Endothelial cell (in vitro differentiated cells): ENCODE results near the gene UTF1. TPM values are rescaled to one million over a fixed set of nuclear protein-coding genes. Genes with fewer than 3 reads are reported as not detected.

Experiments used
- DNase-seq: peaks from one replicate; pipeline ENCODE4 v3.0.0; 2021; ENCODE audit warnings: low spot score
- H3K27ac Mint-ChIP-seq: one replicate; pipeline ENCODE4 v1.8.0; 2021; ENCODE audit warnings: mixed read lengths, inconsistent platforms; ENCODE audit not compliant: unreplicated experiment
- H3K27me3 Mint-ChIP-seq: one replicate; pipeline ENCODE4 v1.8.0; 2021; ENCODE audit warnings: mild to moderate bottlenecking, moderate library complexity, mixed read lengths, inconsistent platforms; ENCODE audit not compliant: unreplicated experiment
- H3K36me3 Mint-ChIP-seq: one replicate; pipeline ENCODE4 v1.8.0; 2021; ENCODE audit warnings: mild to moderate bottlenecking, low read depth, mixed read lengths, inconsistent platforms; ENCODE audit not compliant: unreplicated experiment
- H3K4me1 Mint-ChIP-seq: one replicate; pipeline ENCODE4 v1.8.0; 2021; ENCODE audit warnings: mild to moderate bottlenecking, mixed read lengths, inconsistent platforms; ENCODE audit not compliant: unreplicated experiment
- H3K4me3 Mint-ChIP-seq: one replicate; pipeline ENCODE4 v1.8.0; 2021; ENCODE audit warnings: mild to moderate bottlenecking, mixed read lengths, inconsistent platforms; ENCODE audit not compliant: unreplicated experiment
- H3K9me3 Mint-ChIP-seq: one replicate; pipeline ENCODE4 v1.8.0; 2021; ENCODE audit warnings: mixed read lengths, inconsistent platforms; ENCODE audit not compliant: unreplicated experiment
- total RNA-seq: library from RNA; stranded (reverse); fragmentation: NEBNext Ultra II Directional; extraction: Animal tissue kit (Norgen Biotek cat#: 25700); gene quantifications from one replicate; pipeline ENCODE4 v1.2.1, GENCODE V29; 2021; ENCODE audit not compliant: unreplicated experiment
- TF ChIP-seq, protein P1 (sequence below): fragments of 200-600 bp; sonication (generic); IDR thresholded peaks from one replicate; pipeline ENCODE4 v1.5.0; 2021; ENCODE audit warnings: antibody characterized with exemption; ENCODE audit not compliant: unreplicated experiment

UTF1 gene
- total RNA-seq, 1 donor from 2014 or later = 0.38 TPM

DNA sequence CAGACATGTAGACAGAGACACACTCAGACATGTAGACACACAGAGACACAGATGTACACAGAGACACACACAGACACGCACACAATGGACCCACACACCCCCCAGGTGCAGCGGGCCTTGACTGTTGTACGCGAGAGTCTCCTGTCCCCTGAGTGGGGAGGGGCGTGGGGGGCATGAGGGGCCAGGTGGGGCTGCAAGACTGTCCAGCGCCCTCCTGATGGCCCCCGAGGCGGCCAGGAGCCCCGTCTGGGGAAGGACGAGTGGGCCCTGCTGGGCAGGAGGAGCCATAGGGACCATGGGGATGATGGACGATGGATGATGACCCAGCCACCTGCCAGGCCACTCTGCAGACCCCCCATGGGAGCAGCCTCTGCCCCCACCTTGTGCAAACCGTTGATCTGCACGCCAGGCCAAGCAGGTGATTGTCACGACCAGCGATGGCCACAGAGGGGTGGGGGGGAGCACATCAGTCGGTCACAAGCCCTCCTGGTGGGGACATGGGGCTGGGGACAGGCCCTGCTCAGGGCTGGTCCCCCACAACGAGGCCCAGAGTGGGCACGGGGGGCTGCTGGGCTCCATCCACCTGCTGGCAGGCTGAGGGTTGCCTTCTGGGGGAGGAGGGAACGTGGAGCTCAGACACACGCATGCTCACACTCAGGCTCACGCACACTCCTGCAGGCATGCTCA, 19.2 kb downstream of the UTF1 start:
- Mint-ChIP-seq H3K27ac (no peak overlapping the region), H3K36me3 (no peaks in the 10 kb centered on the region), H3K4me1 (no peaks in the 10 kb centered on the region), H3K27me3 (peaks cover 18% of the 10 kb centered on the region), H3K9me3 (no peaks in the 10 kb centered on the region), H3K4me3 (no peak overlapping the region)
- DNase-seq = no peak
- TF ChIP-seq, protein P1, sequence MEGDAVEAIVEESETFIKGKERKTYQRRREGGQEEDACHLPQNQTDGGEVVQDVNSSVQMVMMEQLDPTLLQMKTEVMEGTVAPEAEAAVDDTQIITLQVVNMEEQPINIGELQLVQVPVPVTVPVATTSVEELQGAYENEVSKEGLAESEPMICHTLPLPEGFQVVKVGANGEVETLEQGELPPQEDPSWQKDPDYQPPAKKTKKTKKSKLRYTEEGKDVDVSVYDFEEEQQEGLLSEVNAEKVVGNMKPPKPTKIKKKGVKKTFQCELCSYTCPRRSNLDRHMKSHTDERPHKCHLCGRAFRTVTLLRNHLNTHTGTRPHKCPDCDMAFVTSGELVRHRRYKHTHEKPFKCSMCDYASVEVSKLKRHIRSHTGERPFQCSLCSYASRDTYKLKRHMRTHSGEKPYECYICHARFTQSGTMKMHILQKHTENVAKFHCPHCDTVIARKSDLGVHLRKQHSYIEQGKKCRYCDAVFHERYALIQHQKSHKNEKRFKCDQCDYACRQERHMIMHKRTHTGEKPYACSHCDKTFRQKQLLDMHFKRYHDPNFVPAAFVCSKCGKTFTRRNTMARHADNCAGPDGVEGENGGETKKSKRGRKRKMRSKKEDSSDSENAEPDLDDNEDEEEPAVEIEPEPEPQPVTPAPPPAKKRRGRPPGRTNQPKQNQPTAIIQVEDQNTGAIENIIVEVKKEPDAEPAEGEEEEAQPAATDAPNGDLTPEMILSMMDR = no peak

DNA sequence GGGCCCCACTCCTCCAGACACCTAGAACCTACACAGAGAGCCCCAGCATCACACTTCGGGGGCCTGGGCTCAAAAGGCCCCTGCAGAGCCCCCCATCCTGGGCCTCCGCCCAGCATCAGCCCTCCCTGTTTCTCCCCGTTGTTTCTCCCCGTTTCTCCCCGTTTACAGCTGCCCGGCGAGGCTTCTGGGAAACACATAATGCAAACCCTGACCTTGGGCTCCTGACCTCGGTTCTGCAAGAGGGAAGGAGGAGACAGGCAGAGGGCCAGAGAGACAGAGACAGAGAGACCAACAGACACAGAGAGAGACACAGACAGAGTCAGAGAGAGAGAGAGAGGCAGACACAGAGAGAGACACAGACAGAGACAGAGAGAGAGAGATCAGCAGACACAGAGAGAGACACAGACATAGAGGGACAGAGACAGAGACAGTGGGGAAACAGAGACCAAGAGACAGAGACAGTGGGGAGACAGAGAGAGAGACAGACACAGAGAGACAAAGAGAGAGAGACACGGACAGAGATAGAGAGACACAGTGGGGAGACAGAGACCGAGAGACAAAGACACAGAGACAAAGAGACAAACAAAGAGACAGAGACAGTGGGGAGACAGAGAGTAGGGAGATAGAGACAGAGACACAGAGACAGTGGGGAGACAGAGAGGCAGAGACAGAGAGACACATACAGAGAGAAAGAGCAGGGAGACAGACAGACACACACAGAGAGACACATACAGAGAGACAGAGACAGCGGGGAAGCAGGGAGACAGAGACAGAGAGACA, 20.1 kb downstream of the UTF1 start:
- Mint-ChIP-seq H3K36me3 (no peaks in the 10 kb centered on the region), H3K9me3 (no peaks in the 10 kb centered on the region), H3K4me3 (no peak overlapping the region), H3K27me3 (peaks cover 17% of the 10 kb centered on the region), H3K4me1 (no peaks in the 10 kb centered on the region), H3K27ac (no peak overlapping the region)
- DNase-seq = no peak
- TF ChIP-seq, protein P1 = no peak

DNA sequence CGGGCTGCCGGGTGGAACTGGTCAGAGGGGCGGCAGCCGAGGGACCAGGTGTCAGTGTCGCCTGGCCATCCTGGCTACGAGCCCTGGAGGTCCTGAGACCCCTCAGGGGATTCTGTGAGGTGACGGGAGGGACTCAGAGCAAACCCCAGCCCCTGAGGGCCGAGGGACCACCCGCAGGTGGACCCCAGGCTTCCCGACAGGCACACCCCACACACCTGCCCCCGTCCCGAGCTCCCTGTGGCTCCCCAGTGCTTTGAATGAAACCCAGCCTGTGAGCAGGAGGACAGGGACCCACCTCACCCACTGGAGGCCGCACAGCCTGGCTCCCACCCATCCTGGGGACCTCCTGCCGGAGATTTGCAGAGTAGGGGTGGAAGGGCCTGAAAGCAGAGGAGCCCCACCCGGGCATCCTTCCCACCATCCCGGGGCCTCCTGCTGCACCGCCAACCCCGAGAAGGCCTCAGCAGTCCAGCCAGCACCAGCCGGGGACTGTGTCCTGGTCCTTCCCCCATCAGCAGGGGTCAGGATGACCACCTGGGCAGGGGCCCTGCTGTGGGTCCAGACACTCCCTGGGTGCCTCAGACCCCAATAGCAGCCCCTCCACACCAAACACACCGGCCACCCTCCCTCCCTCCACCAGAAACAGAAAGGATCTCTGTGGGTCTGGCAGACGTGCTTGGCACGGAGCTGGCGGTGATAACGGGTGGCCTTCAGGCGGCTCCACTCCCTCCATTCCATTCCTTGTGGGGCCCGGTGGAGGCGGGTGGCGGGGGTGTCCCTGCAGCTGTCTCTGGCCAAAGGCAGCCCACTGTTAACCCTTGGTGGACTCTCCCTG, 21.6 kb downstream of the UTF1 start:
- Mint-ChIP-seq H3K4me1 (no peaks in the 10 kb centered on the region), H3K27me3 (peaks cover 17% of the 10 kb centered on the region), H3K27ac (no peak overlapping the region), H3K36me3 (no peaks in the 10 kb centered on the region), H3K9me3 (no peaks in the 10 kb centered on the region), H3K4me3 (no peak overlapping the region)
- TF ChIP-seq, protein P1 = no peak
- no peak for DNase-seq

DNA sequence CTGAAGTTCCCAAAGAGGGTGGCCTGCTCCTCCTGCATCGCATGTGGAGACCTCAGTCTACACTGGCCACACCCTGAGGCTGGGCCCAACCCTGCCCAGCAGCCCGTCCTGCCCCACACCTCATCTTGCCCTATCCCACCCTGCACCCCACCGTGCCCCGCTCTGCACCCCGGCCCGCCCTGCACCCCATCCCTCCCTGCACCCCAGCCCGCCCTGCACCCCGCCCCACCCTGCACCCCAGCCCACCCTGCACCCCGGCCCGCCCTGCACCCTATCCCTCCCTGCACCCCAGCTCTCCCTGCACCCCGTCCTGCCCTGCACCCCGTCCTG, 22.2 kb downstream of the UTF1 start:
- Mint-ChIP-seq H3K4me3 (no peak overlapping the region), H3K36me3 (no peaks in the 10 kb centered on the region), H3K4me1 (no peaks in the 10 kb centered on the region), H3K27ac (no peak overlapping the region), H3K9me3 (no peaks in the 10 kb centered on the region), H3K27me3 (peaks cover 15% of the 10 kb centered on the region)
- TF ChIP-seq, protein P1 = no peak
- no peak for DNase-seq
